Measurements from ENCODE around the gene SMO. TPM values are rescaled to one million over a fixed set of nuclear protein-coding genes. Genes with fewer than 3 reads are reported as not detected.
A peak's percentile ranks its signal among the peaks of the same experiment; 100 is the strongest.

SMO gene
- total and polyA plus RNA-seq, 2 donors (not counting 1 experiment from before 2014, with no cell fraction given), result 4.5 to 12.6 TPM

- peak within 1 kb of the TSS; percentile 81 for H3K9ac ChIP-seq (ENCODE audit: insufficient read depth, low read length)
- TF ChIP-seq EZH2 (IDR thresholded peaks at IDR 0.05; ENCODE audit: low read length, missing control alignments), result no peak
- TF ChIP-seq CTCF (conservative IDR thresholded peaks at IDR 0.05 in 1 of 2, IDR thresholded peaks at IDR 0.05 in 1 of 2; ENCODE audit: low read depth in 1 of 2, low read length in 2 of 2), result no peak
- no peaks in the 10 kb centered on the region for H3K79me2 ChIP-seq (ENCODE audit: control insufficient read depth, insufficient read depth, low read length)
- H3K9me3 ChIP-seq (ENCODE audit: control insufficient read depth, insufficient read depth, low read depth, low read length), result no peaks in the 10 kb centered on the region
- no peaks in the 10 kb centered on the region for H3K27me3 ChIP-seq (ENCODE audit: control insufficient read depth, insufficient read depth, low read length)
- H2AFZ ChIP-seq (ENCODE audit: low read length), result peak within 1 kb of the TSS; percentile 70
- no peaks in the 10 kb centered on the region for H4K20me1 ChIP-seq (ENCODE audit: control insufficient read depth, extremely low read depth, insufficient read depth, low read length)
- H3K4me1 ChIP-seq (ENCODE audit: control insufficient read depth, extremely low read depth, insufficient read depth, low read length), result peaks cover 4% of the 10 kb centered on the region
- peak within 1 kb of the TSS; percentile 78 to 88 (median 85) for H3K4me3 ChIP-seq (replicated peaks in 1 of 4; ENCODE audit: control extremely low read depth in 1 of 4, insufficient read depth in 1 of 4, low read depth in 3 of 4, low read length in 4 of 4)
- peak within 1 kb of the TSS; percentile 93 for H3K27ac ChIP-seq (ENCODE audit: insufficient read depth, low read length)
- peak within 1 kb of the TSS; percentile 92 for H3K4me2 ChIP-seq (ENCODE audit: extremely low read depth, insufficient read depth, low read length)
- DNase-seq (ENCODE audit: low read depth in 2 of 2), result peak; percentile 97
- no peaks in the 10 kb centered on the region for H3K36me3 ChIP-seq (ENCODE audit: control insufficient read depth, insufficient read depth, low read length)
Observed at GRCh38 chr7:129224251-129225205, 36.1 kb downstream of the SMO start, which contains the start of gene AHCYL2. AHCYL2 (plus strand) TSS chr7:129225030.

GRCh38 chr7:129225206-129225930 lies 36.9 kb downstream of the SMO start:
- peaks cover 4% of the 10 kb centered on the region for H3K4me1 ChIP-seq (ENCODE audit: control insufficient read depth, extremely low read depth, insufficient read depth, low read length)
- H3K9ac ChIP-seq (ENCODE audit: insufficient read depth, low read length), result peak overlapping the region; percentile 69
- peak overlapping the region; percentile 70 for H2AFZ ChIP-seq (ENCODE audit: low read length)
- no peaks in the 10 kb centered on the region for H3K27me3 ChIP-seq (ENCODE audit: control insufficient read depth, insufficient read depth, low read length)
- peak overlapping the region; percentile 92 for H3K4me2 ChIP-seq (ENCODE audit: extremely low read depth, insufficient read depth, low read length)
- peak overlapping the region; percentile 55 for H3K27ac ChIP-seq (ENCODE audit: insufficient read depth, low read length)
- H3K4me3 ChIP-seq (replicated peaks in 1 of 4; ENCODE audit: control extremely low read depth in 1 of 4, insufficient read depth in 1 of 4, low read depth in 3 of 4, low read length in 4 of 4), result peak overlapping the region; percentile 78 to 88 (median 85)
- H3K36me3 ChIP-seq (ENCODE audit: control insufficient read depth, insufficient read depth, low read length), result no peaks in the 10 kb centered on the region
- H3K79me2 ChIP-seq (ENCODE audit: control insufficient read depth, insufficient read depth, low read length), result no peaks in the 10 kb centered on the region
- H3K9me3 ChIP-seq (ENCODE audit: control insufficient read depth, insufficient read depth, low read depth, low read length), result no peaks in the 10 kb centered on the region
- TF ChIP-seq EZH2 (IDR thresholded peaks at IDR 0.05; ENCODE audit: low read length, missing control alignments) (no peak), CTCF (conservative IDR thresholded peaks at IDR 0.05 in 1 of 2, IDR thresholded peaks at IDR 0.05 in 1 of 2; ENCODE audit: low read depth in 1 of 2, low read length in 2 of 2) (no peak)
- DNase-seq (ENCODE audit: low read depth in 2 of 2), result peak; percentile 24 to 48
- H4K20me1 ChIP-seq (ENCODE audit: control insufficient read depth, extremely low read depth, insufficient read depth, low read length), result no peaks in the 10 kb centered on the region

Measured in fibroblast of lung (primary cell).